ENCODE measurements around the gene THAP4. TPM values are rescaled to one million over a fixed set of nuclear protein-coding genes. Genes with fewer than 3 reads are reported as not detected.
A peak's percentile ranks its signal among the peaks of the same experiment; 100 is the strongest.

THAP4 gene
- total and polyA plus RNA-seq, 4 donors = 18.5 to 48.4 (median 45.5) TPM

DNA sequence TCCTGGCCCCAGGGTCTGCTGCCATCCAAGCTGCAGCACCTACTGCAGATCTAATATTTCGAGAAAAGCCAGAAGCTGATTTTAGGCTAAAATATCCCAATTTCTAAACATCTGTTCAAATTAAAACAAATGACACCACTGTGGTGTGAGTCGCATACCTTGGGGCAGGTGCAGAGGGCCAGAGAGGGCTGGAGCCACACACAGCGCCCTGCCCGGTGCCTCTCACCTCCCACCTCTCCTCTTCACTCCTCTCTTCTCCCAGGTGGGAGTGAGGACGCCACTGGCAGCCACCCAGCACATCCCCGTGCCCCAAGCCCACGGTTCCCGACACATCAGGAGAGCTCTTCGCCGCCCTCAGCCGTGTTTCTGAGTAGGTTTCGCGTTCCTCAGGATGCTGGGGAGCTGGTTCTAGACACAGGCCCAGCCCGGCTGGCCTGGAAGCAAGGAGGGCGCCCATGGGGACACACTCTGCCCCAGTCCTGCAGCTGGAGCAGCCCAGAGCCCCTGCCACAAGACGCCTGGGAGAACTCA is 21.4 kb downstream of the THAP4 start:
- no peak for DNase-seq (ENCODE audit: low read depth in 4 of 6, low spot score in 6 of 6)
- WGBS (ENCODE audit: insufficient coverage) = 89% methylated on average over 16 of the region's 16 CpGs
- H3K4me1 ChIP-seq (ENCODE audit: control insufficient read depth, insufficient read depth, low read length) = peaks cover 25% of the 10 kb centered on the region
- no peak overlapping the region for H3K4me3 ChIP-seq (ENCODE audit: low read depth, low read length)
- no peaks in the 10 kb centered on the region for H3K9me3 ChIP-seq (ENCODE audit: control insufficient read depth, insufficient read depth, low read length)
- H3K36me3 ChIP-seq (ENCODE audit: control insufficient read depth, insufficient read depth, low read length) = peaks cover 43% of the 10 kb centered on the region
- no peak overlapping the region for H3K27ac ChIP-seq (ENCODE audit: low read depth, low read length)
- no peaks in the 10 kb centered on the region for H3K27me3 ChIP-seq (ENCODE audit: control insufficient read depth, insufficient read depth, low read length)

DNA sequence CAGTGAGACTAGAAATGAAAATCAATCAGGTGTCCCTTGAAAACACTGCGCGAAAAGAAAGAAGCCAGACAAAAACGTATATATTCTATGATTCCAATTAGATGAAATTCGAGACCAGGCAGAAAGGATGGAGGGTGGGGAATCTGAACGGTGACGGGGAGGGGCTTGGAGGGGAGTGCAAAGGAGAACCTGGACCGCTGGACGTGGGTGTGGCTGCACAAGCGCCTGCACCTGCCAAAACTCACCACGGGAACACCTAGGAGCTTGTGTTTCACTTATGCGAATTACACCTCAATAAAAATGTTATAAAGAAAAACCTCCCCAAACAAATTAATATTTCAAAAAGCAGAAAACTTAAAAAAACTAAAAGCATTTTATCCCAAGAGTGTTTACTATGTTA is 21.9 kb downstream of the THAP4 start:
- WGBS (ENCODE audit: insufficient coverage) = 74% methylated on average over 3 of the region's 11 CpGs

DNA sequence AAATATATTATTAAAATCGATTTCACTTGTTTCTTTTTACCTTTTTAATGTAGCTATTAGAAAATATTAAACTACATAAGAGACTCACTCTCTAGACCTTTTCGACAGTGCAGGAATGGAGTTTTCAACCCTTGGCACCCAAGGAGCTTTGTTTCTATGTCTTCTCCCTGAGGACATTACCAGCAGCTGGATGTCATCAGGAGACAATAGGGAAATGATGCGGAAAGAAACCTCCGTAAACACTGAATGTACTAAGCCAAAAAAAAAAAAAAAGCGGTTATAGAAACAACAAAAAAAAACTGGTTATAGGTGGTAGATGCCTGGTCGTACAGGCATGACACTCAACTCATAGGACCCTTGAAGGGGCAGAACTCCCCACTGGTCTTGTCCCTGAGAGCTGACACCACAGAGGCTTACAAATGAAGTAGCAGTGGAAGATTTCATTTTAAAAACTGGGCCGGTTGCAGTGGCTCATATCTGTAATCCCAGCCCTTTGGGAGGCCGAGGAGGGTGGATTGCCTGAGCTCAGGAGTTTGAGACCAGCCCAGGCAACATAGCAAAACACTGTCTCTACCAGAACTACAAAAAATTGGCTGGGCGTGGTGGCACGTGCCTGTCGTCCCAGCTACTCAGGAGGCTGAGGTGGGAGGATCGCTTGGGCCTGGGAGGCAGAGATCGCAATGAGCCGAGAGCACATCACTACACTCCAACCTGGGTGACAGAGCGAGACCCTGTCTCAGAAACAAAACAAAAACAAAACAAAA is 23.8 kb downstream of the THAP4 start:
- Histone ChIP-seq H3K27me3 (ENCODE audit: control insufficient read depth, insufficient read depth, low read length) (no peaks in the 10 kb centered on the region), H3K27ac (ENCODE audit: low read depth, low read length) (no peak overlapping the region), H3K9me3 (ENCODE audit: control insufficient read depth, insufficient read depth, low read length) (no peaks in the 10 kb centered on the region), H3K4me3 (ENCODE audit: low read depth, low read length) (no peak overlapping the region), H3K4me1 (ENCODE audit: control insufficient read depth, insufficient read depth, low read length) (peaks cover 34% of the 10 kb centered on the region), H3K36me3 (ENCODE audit: control insufficient read depth, insufficient read depth, low read length) (peaks cover 30% of the 10 kb centered on the region)
- DNase-seq (ENCODE audit: low read depth in 4 of 6, low spot score in 6 of 6) = peak in 1 of 6 donors; percentile 23
- WGBS (ENCODE audit: insufficient coverage) = no CpG with 5 or more reads among the region's 15 CpGs

More for the DNA sequence above, 21.9 kb downstream of the THAP4 start:
- H3K9me3 ChIP-seq (ENCODE audit: control insufficient read depth, insufficient read depth, low read length) = no peaks in the 10 kb centered on the region
- peaks cover 38% of the 10 kb centered on the region for H3K36me3 ChIP-seq (ENCODE audit: control insufficient read depth, insufficient read depth, low read length)
- peaks cover 29% of the 10 kb centered on the region for H3K4me1 ChIP-seq (ENCODE audit: control insufficient read depth, insufficient read depth, low read length)
- no peaks in the 10 kb centered on the region for H3K27me3 ChIP-seq (ENCODE audit: control insufficient read depth, insufficient read depth, low read length)
- DNase-seq (ENCODE audit: low read depth in 4 of 6, low spot score in 6 of 6) = no peak
- H3K4me3 ChIP-seq (ENCODE audit: low read depth, low read length) = no peak overlapping the region
- no peak overlapping the region for H3K27ac ChIP-seq (ENCODE audit: low read depth, low read length)

DNA sequence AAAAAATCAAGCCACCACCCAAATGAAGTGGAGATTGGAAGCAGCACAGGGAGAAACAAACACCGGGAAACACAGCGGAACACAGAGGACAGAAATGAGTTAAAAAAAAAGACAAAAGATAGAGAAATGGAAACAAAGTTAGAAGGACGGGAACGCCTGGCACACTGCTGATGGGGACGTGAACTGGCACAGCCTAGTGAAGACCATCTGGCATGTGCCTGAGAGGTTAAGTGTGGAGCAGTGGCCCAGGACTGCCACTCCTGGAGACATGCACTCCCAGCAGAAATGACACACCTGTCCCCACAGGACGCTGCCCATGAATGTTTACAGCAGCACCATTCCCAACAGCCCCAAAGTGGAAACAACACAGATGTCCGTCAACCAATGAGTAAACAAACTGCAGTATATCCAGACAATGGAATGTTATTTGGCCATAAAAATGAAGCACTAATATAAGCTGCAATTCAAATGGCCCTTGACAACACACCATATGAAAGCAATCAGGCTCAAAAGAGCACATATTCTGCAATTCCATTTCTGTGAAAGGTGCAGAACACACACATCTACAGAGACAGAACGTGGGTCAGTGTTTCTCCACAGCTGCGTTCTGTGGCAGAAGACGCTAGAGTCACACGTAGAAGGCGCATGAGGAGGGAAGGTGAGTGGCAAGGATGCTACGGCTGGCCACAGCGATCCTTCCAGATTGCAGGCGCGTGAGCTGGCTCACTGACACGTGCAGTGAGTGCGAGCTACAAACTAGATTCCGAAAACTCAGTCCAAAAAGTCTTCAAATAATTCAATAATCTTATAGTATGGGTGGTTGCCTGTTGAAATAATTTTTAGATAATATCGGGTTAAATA is 24.6 kb downstream of the THAP4 start:
- 76% methylated on average over 11 of the region's 20 CpGs for whole genome bisulfite sequencing (ENCODE audit: insufficient coverage)
- H3K27me3 ChIP-seq (ENCODE audit: control insufficient read depth, insufficient read depth, low read length) = no peaks in the 10 kb centered on the region
- no peak overlapping the region for H3K4me3 ChIP-seq (ENCODE audit: low read depth, low read length)
- H3K4me1 ChIP-seq (ENCODE audit: control insufficient read depth, insufficient read depth, low read length) = peaks cover 29% of the 10 kb centered on the region
- H3K27ac ChIP-seq (ENCODE audit: low read depth, low read length) = no peak overlapping the region
- peaks cover 33% of the 10 kb centered on the region for H3K36me3 ChIP-seq (ENCODE audit: control insufficient read depth, insufficient read depth, low read length)
- peak in 1 of 6 donors; percentile 32 for DNase-seq (ENCODE audit: low read depth in 4 of 6, low spot score in 6 of 6)
- H3K9me3 ChIP-seq (ENCODE audit: control insufficient read depth, insufficient read depth, low read length) = no peaks in the 10 kb centered on the region

DNA sequence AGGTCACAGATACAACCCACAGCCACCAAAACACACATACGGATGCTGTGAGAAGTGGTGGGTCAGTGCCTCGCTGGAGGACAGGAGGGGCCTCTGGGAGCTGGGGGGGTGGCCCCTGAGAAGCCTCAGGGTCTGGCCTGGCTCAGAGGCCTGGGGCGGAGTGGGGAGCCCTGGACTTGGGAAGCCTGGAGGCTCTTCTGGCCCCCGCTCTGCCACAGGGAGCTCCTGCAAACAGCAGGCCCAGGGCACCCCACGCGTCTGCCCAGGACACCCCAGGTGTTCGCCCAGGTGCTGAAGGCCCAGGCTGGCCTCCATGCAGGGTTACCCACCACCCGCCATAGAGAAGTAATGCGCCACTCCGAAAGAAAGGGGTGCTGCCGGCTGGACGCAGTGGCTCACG is 25.9 kb downstream of the THAP4 start:
- Histone ChIP-seq H3K9me3 (ENCODE audit: control insufficient read depth, insufficient read depth, low read length) (no peaks in the 10 kb centered on the region), H3K4me3 (ENCODE audit: low read depth, low read length) (no peak overlapping the region), H3K27me3 (ENCODE audit: control insufficient read depth, insufficient read depth, low read length) (no peaks in the 10 kb centered on the region), H3K4me1 (ENCODE audit: control insufficient read depth, insufficient read depth, low read length) (peaks cover 20% of the 10 kb centered on the region), H3K27ac (ENCODE audit: low read depth, low read length) (no peak overlapping the region), H3K36me3 (ENCODE audit: control insufficient read depth, insufficient read depth, low read length) (peaks cover 41% of the 10 kb centered on the region)
- no peak for DNase-seq (ENCODE audit: low read depth in 4 of 6, low spot score in 6 of 6)
- 98% methylated on average over 10 of the region's 13 CpGs for WGBS (ENCODE audit: insufficient coverage)

DNA sequence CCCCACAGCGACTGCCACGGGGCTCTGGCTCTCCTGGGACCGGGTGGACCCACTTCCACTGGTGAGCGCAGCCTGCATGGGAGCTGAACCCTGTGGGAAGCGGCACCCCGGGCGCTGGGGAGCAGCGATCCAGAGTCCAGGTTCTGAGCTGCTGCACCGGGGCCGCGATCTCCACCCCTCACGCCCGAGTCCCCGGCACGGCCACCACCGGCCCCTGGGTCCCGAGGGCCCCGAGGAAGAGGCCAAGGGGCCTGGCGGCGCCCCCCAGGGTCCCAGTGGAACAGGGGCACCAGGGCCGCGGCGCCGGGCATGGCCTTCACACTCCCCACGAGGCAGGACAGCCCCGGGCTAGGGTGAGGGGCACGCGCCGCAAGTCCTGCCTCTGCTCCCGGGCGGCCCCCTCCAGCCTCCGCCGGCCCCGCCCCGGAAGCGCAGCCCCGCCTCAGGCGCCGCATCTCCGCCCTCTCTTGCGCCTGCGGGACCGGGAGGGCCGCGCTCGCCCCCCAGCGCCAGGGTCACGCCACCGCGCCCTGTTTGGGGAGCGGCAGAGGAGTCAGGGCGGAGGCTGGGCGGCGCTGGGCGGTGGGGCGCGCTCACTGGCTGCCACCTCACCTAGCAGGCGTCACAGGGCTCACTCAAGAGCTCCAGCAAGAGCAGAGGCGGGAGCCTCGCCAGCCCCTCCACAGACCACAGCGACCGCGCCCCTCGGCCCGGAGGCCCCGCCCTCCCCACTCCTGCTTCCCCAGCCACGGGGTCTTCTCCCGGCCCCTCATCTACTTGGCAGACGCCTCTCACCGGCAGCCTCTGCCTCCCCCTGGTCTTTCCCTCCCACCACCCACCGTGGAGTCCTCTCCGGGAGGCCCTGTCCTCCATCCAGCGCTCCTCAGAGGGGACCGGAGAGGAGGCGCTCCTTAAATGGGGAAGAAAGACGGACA is 26.8 kb downstream of the THAP4 start:
- Histone ChIP-seq H3K9me3 (ENCODE audit: control insufficient read depth, insufficient read depth, low read length) (no peaks in the 10 kb centered on the region), H3K4me1 (ENCODE audit: control insufficient read depth, insufficient read depth, low read length) (peaks cover 16% of the 10 kb centered on the region), H3K4me3 (ENCODE audit: low read depth, low read length) (peak overlapping the region; percentile 41), H3K27ac (ENCODE audit: low read depth, low read length) (no peak overlapping the region), H3K27me3 (ENCODE audit: control insufficient read depth, insufficient read depth, low read length) (no peaks in the 10 kb centered on the region), H3K36me3 (ENCODE audit: control insufficient read depth, insufficient read depth, low read length) (peaks cover 39% of the 10 kb centered on the region)
- DNase-seq (ENCODE audit: low read depth in 4 of 6, low spot score in 6 of 6) = peak in 4 of 6 donors; percentile 20 to 83 (median 44)
- 4% methylated on average over 72 of the region's 76 CpGs for WGBS (ENCODE audit: insufficient coverage)

DNA sequence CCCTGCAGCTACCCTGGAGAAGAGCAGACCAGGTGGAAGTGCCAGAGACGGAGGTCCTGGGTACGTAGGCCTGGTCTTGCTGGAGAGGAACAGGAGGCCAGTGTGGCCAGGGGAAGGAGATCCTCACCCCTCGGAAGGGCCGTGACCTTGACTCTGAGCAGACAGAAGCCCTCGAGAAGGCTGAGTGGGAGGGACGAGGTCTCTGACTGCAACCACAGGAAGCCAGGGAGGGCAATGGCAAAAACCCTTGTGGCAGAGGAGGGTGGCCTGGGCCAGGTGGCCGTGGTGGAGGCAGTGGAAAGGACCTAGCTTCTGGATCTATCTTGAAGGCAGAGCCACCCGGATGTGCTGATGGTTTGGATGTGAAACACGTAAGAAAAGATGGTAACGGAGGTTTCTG is 28.1 kb downstream of the THAP4 start:
- DNase-seq (ENCODE audit: low read depth in 4 of 6, low spot score in 6 of 6) = no peak
- Histone ChIP-seq H3K4me3 (ENCODE audit: low read depth, low read length) (no peak overlapping the region), H3K9me3 (ENCODE audit: control insufficient read depth, insufficient read depth, low read length) (no peaks in the 10 kb centered on the region), H3K27ac (ENCODE audit: low read depth, low read length) (no peak overlapping the region), H3K4me1 (ENCODE audit: control insufficient read depth, insufficient read depth, low read length) (peaks cover 16% of the 10 kb centered on the region), H3K27me3 (ENCODE audit: control insufficient read depth, insufficient read depth, low read length) (no peaks in the 10 kb centered on the region), H3K36me3 (ENCODE audit: control insufficient read depth, insufficient read depth, low read length) (peaks cover 42% of the 10 kb centered on the region)
- WGBS (ENCODE audit: insufficient coverage) = 92% methylated on average over 10 of the region's 10 CpGs

DNA sequence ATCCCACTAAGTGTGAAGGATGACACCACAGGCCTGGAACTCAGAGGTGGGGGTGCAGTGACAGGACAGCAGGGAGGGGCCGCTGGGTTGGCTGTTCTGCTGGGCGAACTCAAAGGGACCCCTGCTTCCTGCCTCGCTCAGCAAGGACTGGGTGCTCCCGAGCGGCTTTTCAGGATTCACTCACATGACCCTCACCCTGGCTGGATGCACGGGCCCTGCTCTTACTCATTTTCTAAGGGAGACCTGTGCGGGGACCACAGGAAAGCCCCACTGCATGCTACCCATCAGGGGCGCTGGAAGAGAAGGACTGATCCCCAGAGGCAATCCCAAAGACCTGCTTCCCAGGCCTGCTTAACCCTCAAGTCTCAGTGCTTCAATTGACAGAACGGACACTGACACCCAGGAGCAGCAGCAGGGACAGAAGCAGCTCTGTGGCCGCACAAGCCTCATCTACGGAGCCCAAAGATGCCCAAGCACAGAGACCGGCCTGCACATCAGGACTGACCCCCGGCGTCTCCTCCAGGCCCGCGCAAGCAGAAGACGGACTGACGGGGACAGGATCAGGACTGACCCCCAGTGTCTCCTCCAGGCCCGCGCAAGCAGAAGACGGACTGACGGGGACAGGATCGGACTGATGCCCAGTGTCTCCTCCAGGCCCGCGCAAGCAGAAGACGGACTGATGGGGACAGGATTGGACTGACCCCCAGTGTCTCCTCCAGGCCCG is 29.6 kb downstream of the THAP4 start:
- H3K36me3 ChIP-seq (ENCODE audit: control insufficient read depth, insufficient read depth, low read length) = peaks cover 47% of the 10 kb centered on the region

More for the DNA sequence above, 29.6 kb downstream of the THAP4 start:
- no peak for DNase-seq (ENCODE audit: low read depth in 4 of 6, low spot score in 6 of 6)
- Histone ChIP-seq H3K4me3 (ENCODE audit: low read depth, low read length) (no peak overlapping the region), H3K27me3 (ENCODE audit: control insufficient read depth, insufficient read depth, low read length) (no peaks in the 10 kb centered on the region), H3K9me3 (ENCODE audit: control insufficient read depth, insufficient read depth, low read length) (no peaks in the 10 kb centered on the region), H3K4me1 (ENCODE audit: control insufficient read depth, insufficient read depth, low read length) (peaks cover 16% of the 10 kb centered on the region), H3K27ac (ENCODE audit: low read depth, low read length) (no peak overlapping the region)
- 96% methylated on average over 27 of the region's 27 CpGs for WGBS (ENCODE audit: insufficient coverage)

Measured in spinal cord (tissue), 10 donors.